GM18909 (cell line): ENCODE results near the gene RIPOR3.
"Not testable (repeated sequence)": the region's sequence is repeated elsewhere in the genome, so short reads cannot be mapped to it uniquely, and the experiment has no call there.

Source experiments
- ATAC-seq: cut with Tn5 transposase; IDR thresholded peaks from one replicate; pipeline ENCODE4 v1.9.1; 2021; ENCODE audit warnings: mild to moderate bottlenecking; ENCODE audit not compliant: unreplicated experiment, poor library complexity

Gene RIPOR3

DNA sequence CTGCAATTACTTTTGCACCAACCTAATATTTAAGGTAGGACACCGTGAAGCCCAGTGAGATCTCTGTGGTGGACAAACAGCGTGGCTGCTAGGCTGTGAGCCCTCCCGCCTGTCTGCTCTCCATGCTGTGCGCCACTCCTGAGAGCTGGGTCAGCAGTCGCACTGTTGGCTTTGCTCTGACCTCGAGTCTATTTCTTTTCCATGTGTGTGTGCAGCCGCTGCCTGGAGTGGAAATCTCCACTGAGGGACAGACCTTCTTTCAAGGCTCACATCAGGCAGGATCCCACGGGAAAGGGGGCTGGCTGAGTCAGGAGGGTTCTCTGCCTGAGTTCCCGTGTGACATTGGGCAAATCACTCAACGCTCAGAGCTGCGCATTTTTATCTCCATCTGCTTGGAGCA, 27.1 kb downstream of the RIPOR3 start:
- ATAC-seq: no peak

DNA sequence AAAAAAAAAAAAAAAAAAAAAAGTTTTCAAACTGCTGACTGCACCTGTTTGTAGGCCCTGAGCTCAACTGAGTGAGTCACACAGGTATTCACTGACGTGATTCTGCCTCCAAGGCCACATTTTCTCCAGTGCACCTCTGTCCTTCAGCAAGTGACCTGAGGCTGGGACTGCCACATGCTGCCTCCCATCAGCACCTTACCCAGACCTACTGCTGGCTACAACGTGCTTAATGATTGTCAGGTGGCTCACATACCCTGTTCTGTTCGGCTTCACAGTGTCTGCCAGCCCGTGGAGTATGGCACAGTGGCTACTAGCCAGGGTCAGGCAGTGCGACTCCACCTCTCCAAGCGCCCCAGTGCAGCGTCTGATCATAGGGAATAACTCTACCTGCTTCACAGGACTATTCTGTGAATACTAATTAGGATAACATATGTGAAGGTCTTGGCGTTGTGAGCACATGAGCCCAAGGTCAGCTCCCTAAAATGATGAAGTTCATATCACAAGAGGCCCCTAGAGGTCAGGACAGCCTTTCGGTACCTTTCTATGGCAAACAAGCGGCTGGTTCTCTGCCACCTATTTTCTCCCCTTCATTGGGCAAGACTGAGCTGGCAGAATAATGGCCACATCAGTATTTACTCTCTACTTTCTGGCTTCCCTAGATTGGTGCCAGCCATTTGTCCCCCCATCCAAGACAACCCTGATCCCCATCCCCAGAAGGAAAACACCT, 28.1 kb downstream of the RIPOR3 start:
- no peak for ATAC-seq

DNA sequence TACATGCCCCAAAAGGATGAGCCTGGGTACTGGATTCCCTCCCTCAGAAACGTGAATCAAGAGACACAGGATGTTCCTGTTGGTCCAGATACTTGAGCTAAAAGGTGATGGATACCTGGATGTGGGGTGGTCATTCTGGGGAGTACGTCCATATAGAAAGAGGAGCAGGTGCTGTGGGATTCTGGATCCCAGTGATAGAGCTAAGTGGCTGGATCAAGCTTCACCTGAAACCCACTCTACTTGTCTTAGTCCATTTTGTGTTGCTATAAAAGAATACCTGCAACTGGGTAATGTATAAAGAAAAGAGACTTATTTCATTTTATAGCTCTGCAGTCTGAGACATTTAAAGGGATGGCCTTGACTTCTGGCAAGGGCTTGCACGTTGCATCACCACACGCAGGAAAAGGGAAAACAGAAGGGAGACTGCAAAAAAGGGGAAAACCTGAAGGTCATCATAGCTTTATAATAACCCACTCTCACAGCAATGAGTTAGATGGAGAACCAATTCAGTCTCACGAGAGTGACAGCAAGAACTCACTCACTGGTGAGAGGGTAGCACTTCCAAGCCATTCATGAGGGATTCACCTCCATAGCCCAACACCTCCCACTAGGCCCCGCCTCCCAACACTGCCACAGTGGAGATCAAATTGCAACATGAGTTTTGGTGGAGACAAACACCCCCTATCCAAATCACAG, 31.2 kb downstream of the RIPOR3 start:
- no peak for ATAC-seq

DNA sequence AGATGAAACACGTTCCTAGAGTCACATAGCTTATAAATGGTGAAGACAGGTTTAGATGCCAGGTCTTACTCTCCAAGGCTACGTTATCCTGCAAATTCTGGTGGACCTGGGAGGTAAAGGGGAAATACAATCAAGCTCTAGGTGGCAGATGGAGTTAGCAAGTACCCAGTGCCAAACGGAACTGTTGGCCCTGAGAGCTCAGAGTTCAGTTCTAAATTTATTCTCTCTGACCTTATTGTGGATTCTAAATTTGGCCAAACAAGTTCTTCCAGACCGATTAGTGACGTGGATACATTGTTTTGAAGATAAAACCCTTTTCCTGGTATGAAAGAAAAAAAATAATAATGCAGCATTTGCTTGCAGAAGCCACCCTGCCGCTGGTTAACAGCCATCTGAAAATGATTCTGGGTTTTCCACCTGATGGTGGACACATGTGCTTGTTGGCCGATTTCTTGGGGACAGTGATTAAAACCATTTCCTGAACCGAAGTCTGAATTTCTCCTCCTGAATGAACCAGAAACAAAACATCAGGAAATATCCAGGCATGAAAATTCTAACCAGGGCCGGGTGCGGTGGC, 32.5 kb downstream of the RIPOR3 start:
- no peak for ATAC-seq

DNA sequence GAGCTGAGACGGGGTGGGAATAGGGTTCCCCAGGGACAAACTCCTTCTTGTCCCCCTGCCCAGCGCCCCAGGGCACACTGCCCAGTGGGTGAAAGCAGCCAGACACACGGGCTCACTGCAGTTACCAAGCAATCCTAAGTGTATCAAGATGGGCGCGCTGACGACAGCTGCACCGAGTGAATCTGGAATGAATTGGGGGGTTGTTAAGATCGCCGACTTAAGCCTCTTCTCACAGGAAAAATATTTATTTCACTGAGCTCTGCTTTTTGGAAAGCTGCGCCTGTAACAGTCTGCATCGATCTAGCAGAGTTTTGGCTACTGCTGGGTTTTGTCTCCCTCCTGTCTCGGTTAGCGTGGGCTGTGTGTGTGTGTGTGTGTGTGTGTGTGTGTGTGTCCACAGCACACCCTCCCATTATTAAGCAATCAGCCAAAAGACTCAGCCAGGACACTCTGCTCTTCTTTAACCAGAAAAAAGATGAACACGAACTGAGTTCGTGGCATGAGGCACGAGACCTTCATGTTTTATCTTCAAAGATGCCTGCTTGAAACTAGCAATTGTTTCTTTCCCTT, 35.9 kb downstream of the RIPOR3 start:
- no peak for ATAC-seq

DNA sequence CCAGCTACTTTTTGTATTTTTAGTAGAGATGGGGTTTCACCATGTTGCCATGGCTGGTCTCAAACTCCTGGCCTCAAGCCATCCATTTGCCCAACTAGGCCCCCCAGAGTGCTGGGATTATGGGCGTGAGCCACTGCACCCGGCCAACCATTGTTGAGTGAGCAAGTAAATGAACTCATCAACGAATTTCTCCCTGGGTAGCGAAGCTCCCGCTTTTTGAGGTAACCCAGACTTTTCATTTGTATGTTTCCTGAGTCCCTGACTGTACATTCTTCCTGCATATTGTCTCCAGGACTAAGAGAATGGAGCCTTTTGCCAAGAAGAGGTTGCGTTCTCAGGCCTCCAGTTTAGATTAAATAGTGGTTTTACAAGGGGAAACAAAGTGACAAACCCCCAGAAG, 36.4 kb downstream of the RIPOR3 start:
- no peak for ATAC-seq

DNA sequence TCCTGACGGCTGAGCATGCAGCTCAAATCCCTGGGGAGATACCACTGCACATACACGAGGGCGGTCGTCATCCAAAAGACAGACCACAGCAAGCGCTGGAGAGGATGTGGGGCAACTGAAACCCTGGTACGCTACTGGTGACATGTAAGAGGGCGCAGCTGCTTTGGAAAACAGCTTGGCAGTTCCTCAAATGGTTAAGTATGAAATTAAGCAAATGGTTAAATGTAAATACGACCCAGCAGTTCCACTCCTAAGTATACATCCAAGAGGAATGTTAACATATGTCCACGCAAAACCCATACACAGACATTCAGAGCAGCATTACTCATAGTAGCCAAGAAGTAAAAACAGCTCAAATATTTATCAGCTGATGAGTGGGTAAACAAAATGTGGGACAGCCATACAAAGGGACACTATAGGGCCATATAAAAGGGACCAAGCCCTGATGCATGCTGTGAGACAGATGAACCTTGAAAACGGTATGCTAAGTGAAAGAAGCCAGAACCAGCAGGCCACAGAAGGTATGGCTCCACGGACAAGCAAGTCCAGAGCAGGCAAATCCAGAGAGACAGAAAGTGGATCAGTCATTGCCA, 38.5 kb downstream of the RIPOR3 start:
- ATAC-seq: no peak

DNA sequence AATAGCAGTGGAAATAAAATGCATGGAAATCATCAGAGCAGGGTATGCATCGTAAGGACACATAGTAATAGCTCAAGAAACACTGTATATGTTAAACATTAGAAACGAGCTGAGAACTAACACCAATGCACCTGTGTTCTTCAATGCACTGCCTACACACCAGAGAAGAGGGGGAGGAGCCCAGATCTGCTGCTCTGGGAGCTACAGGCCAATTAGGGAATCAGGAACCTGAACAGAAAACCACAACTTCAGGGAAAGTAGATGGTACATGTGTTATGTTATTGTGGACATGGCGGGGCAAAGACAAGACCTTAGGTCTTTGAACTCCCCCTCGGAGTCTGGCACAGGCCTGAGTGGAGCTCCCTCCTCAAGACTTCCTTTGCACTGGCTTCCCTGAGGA, 39.7 kb downstream of the RIPOR3 start:
- no peak for ATAC-seq

DNA sequence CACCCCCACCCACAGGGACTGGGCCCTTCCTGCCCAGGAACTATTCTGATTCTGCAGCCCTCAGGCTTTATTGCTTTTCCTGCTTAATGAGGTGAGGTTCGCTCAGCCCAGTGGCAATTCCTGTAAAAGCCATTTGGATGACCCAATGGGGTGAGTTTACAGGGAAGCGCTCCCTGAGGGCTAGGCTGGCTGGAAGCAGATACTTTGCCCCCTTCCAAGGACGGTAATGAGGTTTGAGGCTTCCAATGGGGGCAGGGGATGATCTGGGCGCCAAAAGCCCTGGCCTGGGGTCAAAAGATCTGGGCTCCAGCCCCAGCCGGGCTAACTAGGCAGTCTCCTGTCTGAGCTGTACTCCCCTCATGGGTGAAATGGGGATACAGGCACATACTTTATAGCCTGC, 41.8 kb downstream of the RIPOR3 start:
- no peak for ATAC-seq

DNA sequence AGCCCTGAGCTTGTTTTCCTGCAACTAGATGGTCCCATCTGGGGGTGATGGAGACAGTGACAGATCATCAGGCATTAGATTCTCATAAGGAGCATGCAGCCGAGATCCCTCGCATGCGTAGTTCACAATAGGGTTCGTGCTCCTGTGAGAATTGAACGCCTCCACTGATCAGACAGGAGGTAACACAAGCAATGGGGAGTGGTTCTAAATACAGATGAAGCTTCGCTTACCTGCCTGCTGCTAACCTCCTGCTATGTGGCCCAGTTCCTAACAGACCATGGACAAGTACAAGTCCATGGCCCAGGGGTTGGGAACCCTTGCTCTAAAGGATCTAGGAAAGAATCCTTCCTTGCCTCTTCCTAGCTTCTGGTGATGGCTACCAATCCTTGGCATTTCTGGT, 42.7 kb downstream of the RIPOR3 start:
- no peak for ATAC-seq

DNA sequence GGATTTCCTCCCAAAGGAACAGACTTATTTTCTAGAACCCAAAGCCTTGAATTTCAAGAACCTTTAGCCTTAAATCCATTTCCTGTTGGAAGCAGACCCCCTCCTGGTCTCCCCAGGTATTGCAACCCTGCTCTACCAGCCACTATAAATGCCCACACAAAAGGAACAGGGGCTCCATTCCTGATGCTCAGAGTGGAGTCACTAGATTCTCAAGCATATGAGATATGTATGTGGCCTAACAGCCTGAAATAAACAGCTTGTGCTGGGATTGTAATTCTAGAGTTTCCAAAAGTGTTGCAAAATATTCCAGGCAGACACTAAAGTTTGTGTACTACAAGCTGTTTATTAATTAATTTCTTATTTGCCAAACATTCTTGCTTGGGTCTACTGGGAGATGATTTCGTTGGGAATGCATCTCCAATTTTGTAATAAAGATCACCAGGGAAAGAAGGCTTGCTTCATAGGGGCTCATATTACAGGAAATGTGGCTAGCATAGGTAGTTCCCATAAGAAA, 44.8 kb downstream of the RIPOR3 start:
- no peak for ATAC-seq

DNA sequence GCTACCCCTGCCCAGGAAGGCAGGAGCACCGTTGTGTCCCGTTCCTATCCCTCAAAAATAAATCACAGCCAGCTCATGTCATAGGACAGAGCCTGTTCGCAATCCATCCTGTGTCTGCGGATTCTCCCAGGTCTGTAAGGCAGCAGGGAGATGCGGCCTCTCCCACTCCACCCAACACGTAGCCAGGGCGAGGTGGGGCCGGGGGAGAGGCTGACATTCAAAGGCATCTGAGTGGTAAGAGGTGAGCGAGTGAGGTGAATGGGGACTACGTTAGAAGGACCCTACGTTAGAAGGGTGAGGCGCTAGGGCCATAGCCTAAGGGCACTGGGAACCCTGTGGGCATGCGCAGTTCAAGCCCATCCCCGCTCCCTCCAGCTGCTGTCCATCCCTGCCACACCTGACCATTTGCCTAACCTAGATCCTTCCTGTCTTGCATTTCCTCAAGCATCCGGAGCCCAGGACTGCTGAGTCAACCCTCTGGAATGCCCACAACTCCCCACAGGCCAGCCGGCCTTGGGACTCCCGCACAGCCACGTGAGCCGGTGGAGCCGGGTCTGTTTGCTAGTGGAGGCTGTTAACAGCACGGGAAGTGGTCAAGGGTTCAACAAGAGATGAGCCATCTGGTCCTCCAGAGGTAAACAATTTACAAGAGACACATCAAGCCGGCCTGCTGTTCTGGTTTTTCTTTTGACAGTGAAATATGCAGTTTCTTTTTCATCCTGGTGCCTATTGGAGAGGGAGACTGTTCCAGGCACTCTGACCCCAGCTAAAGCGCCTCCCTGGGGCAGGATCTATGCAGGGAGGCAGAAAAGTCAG, 45.9 kb downstream of the RIPOR3 start:
- ATAC-seq: no peak

DNA sequence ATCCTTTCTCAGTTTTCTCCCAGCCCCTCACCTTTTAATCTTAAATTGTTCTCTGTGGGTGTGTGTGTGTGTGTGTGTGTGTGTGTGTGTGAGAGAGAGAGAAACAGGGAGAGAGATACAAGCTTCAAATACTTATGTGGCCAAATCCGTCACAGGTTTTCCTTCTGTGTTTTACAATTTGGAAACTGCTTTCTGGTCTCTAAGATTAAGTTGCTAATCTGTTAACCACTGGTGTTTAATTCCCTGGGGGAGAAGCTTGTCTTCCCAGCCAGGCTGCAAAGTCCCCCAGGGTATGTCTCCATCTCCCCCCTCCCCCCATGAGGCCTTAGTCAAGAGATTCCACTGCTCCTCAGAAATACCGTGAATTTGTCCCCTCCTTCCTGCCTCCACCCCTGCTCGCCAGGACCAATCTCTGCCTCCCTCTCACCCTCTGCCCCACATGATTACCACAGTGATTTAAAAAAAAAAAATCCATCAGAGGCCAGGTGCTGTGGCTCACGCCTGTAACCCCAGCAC, 49.0 kb downstream of the RIPOR3 start:
- ATAC-seq: no peak

DNA sequence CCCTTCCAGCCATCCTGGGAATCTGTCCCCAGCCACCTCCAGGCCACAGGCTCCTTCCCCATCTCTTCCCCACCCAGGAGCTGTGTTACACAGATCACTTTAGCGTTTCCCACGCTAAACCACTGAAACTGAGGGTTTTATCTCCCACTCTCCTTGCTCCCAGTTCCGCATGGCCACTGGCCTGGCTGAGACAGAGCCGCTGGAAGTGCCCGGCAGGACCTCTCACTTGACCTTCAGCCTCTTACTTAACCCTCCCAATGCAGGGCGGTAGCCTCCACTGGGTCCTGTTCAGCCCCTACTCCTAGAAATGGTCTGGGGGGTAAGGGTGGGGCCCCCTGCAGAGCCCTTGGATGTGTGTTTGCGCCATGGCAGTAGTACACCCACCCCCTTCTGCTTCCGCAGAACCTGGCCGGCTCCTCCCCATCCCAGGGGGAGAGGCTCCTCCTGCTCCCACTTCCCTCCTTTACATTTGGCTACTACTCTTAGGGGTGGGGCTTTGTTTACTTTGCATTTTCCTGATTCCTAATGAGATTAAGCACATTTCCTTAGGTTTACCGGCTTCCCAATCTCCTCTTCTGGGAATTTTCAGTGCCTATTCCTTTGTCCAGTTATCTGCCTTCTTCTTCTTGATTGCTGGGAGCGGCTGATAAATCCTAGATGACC, 49.6 kb downstream of the RIPOR3 start:
- ATAC-seq: not testable (repeated sequence)

DNA sequence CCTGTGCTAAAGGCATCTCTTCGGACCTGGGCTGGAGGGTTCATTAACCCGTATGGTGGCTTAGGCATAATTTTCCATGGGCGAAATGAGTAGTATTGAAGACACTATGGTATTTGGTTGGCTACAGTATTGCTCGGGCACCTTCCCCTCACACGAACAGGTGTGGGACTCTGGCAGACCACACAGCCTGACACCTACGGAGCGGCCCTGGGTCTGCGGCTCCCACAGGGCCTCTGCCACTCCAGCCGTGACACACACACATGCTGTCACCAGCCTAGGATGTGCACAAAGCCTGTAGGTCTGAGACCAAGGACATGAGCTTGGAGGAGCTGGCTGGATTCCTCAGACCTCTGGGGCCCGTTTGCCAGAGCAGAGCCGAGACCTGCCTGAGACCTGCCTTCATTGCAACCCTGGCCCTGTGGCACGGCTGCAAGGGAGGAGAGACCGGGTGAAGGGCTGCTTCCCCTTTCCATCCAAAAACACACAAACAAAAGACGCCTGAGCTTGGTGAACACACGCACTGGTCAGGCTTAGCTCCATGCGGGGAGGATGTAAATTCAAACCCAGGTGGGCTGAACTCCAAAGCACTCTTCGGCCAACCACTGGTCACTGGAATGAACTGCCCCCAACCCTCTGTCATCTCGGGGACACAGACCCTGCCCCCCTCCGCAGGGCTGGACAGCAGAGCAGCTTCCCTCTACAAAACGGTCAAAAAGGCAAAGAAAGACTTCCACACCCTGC, 51.2 kb downstream of the RIPOR3 start:
- ATAC-seq: not testable (repeated sequence)

DNA sequence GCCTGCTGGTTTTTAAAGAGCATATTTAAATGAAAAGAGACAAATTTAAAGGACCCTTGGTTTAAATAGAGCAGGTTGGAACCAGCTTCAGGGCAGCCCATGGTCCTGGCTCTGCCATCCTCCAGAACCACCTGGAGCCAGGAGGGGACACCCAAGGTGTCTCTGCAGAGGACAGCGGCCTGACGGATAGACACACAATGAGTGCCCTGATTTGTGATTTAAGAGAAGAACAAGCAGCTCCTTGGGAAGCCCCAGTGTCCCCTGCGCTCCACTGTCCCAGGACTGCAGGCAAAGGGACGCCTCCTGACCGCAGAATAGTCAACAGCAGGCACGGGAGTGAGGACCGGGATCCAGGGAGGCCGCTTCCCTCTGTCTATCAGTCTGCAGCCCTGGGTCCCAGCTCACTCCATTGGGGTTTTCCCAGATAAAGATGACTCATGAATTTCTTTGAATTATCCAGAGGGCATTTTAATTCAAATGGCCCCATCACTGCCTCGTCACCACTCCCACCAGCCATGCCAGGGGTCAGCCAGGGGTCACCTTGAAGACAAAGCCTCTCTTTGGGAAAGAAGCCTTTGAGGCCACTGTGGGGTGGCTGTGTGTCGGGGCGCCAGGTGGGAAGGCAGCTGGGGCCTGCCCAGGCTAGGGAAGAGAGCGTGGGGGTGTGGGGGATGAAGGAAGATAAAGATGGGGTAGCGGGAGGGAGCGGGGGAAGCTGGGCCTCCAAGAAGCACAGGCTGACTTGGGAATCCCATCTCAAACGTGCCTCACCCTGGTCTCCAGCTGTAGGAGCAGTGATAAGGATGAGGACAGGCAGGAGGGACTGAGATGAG, 53.1 kb downstream of the RIPOR3 start:
- ATAC-seq: not testable (repeated sequence)

DNA sequence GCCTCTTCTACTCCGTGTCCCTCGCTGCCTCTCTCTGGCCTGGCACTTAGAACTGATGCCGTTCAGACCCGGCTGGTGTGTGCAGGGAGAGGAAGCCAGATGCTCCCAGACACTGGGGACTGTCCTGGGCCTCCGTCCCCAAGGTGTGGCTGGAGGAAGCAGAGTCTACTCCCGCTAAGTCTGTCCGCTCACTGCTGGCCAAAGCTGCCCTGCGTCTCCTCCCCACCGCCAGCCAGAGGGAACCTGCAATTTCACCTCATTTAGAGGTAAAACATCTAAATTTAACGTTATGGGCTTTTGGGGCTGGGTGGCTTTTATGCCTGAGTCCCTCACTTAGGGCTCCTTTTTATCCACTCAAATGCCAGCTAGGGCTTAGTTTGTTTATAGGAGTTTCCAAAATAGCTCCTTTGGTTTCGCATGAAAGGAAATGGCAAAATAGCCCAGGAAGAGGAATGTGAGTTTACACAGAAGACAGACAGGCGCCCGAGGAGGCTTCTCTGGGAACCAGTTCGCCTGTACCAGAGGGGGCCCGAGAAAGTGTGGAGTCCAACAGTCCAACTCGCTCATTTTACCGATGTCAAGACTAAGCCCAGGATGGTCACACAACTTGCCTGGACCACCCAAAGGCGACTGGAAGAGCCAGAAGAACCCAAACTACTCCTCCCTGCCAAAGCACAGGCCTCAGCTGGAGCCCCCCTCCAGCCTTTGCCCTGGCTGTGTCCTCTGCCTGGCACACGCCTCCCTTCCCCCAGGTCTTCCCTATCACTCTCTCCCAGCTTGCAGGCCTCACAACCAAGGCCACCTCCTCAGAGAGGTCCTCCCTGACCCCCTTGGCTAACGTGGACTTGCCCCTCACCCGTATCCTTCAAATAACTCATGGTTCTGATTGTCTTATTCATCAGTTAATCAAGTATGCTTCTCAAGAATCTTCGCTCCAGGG, 54.5 kb downstream of the RIPOR3 start:
- ATAC-seq: no peak
